Smooth muscle cell (in vitro differentiated cells): ENCODE measurements around the gene NHERF1. TPM values are rescaled to one million over a fixed set of nuclear protein-coding genes. Genes with fewer than 3 reads are reported as not detected.

ENCODE experiments used
- DNase-seq: peaks from one replicate; lab custom pipeline; 2025; ENCODE audit not compliant: unreplicated experiment; lab: John Stamatoyannopoulos, UW
- H2AFZ ChIP-seq: fragments of 200-600 bp; sonication (generic); 2 replicates; pipeline ENCODE4 v1.6.0; 2016; ENCODE audit warnings: antibody characterized with exemption, low read depth, mild to moderate bottlenecking
- H3F3A ChIP-seq: fragments of 200-600 bp; sonication (generic); 2 replicates; pipeline ENCODE4 v1.6.0; 2017; ENCODE audit warnings: antibody characterized with exemption, low read depth
- H3K27ac ChIP-seq: fragments of 200-600 bp; sonication (generic); 2 replicates; pipeline ENCODE4 v1.5.1; 2016; ENCODE audit warnings: low read depth, mild to moderate bottlenecking
- H3K27me3 ChIP-seq: fragments of 200-600 bp; sonication (generic); 2 replicates; pipeline ENCODE4 v1.6.1; 2016; ENCODE audit warnings: low read depth, mild to moderate bottlenecking
- H3K36me3 ChIP-seq: fragments of 200-600 bp; sonication (generic); 2 replicates; pipeline ENCODE4 v1.5.1; 2016; ENCODE audit warnings: low read depth
- H3K4me1 ChIP-seq: fragments of 200-600 bp; sonication (generic); 2 replicates; pipeline ENCODE4 v1.5.1; 2016; ENCODE audit warnings: low read depth
- H3K4me2 ChIP-seq: fragments of 200-600 bp; sonication (generic); 2 replicates; pipeline ENCODE4 v1.6.0; 2016; ENCODE audit warnings: mild to moderate bottlenecking
- H3K4me3 ChIP-seq: fragments of 200-600 bp; sonication (generic); 2 replicates; pipeline ENCODE4 v1.5.1; 2016; ENCODE audit warnings: mild to moderate bottlenecking
- H3K79me2 ChIP-seq: fragments of 200-600 bp; sonication (generic); 2 replicates; pipeline ENCODE4 v1.6.0; 2016; ENCODE audit warnings: low read depth, mild to moderate bottlenecking
- H3K9ac ChIP-seq: fragments of 200-600 bp; sonication (generic); 2 replicates; pipeline ENCODE4 v1.6.0; 2016; ENCODE audit warnings: low read depth
- H3K9me3 ChIP-seq: fragments of 200-600 bp; sonication (generic); replicated peaks from 2 replicates; pipeline ENCODE4 v1.5.1; 2016; ENCODE audit warnings: low read depth
- H4K20me1 ChIP-seq: fragments of 200-600 bp; sonication (generic); 2 replicates; pipeline ENCODE4 v1.6.0; 2016; ENCODE audit warnings: low read depth
- CTCF ChIP-seq: fragments of 200-600 bp; sonication (generic); IDR thresholded peaks from 2 replicates; pipeline ENCODE4 v1.5.1; 2017; ENCODE audit warnings: borderline replicate concordance, mild to moderate bottlenecking, antibody characterized with exemption; ENCODE audit not compliant: insufficient read depth, poor library complexity, severe bottlenecking
- WGBS: methylation state at CpG from one replicate; pipeline ENCODE4 v1.1.7; 2016; ENCODE audit warnings: low lambda C conversion rate; 5-methylcytosine and 5-hydroxymethylcytosine counted together
- polyA plus RNA-seq: library from polyadenylated mRNA; unstranded; fragments of >200 nt; fragmentation: Nextera tagmentation; extraction: Ambion mirVana; gene quantifications from 2 replicates; pipeline ENCODE4 v1.2.1, GENCODE V29; 2016
- total RNA-seq: library from RNA; depleted of rRNA; stranded (reverse); fragments of >200 nt; gene quantifications from 2 replicates; pipeline ENCODE4 v1.2.3, GENCODE V29; 2014

Gene NHERF1
- total and polyA plus RNA-seq, 2 experiments from 2014 or later = 23.2 to 31.9 TPM

GRCh38 chr17:74703311-74703710 lies 45.1 kb upstream of the NHERF1 start:
- Histone ChIP-seq H3K4me2 (no peak overlapping the region), H3K9ac (no peak overlapping the region), H3K79me2 (no peaks in the 10 kb centered on the region), H3K27me3 (peaks cover 15% of the 10 kb centered on the region), H3K36me3 (no peaks in the 10 kb centered on the region), H3K9me3 (no peaks in the 10 kb centered on the region), H3K4me1 (no peaks in the 10 kb centered on the region), H3K27ac (no peak overlapping the region), H4K20me1 (no peaks in the 10 kb centered on the region), H2AFZ (no peak overlapping the region), H3F3A (no peaks in the 10 kb centered on the region), H3K4me3 (no peak overlapping the region)
- WGBS = 46% methylated on average over 2 of the region's 2 CpGs
- no peak for DNase-seq
- no peak for TF ChIP-seq CTCF

DNA sequence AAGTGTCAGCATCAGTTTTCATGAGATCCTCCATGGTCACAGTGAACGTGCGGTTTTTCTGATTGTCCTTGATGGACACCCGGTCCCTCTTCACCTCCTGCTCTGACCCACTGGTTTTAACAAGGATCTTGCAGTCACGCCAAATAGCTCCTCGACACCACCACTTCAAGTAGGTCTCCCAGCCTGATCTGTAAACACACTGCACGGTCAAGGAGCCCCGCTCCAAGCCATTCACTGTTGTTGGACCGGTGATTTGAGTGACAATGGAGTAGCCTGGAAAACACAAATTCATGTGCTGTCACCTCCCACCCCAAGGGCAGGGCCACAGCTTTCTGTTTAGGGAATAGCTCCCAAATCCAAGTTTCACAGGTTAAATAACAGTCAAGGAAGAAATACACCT lies 43.9 kb upstream of the NHERF1 start:
- Histone ChIP-seq H4K20me1 (no peaks in the 10 kb centered on the region), H2AFZ (no peak overlapping the region), H3K27me3 (peaks cover 15% of the 10 kb centered on the region), H3K9ac (no peak overlapping the region), H3K27ac (no peak overlapping the region), H3K4me2 (no peak overlapping the region), H3K4me1 (no peaks in the 10 kb centered on the region), H3F3A (no peaks in the 10 kb centered on the region), H3K9me3 (no peaks in the 10 kb centered on the region), H3K36me3 (no peaks in the 10 kb centered on the region), H3K79me2 (no peaks in the 10 kb centered on the region), H3K4me3 (no peak overlapping the region)
- 90% methylated on average over 8 of the region's 8 CpGs for WGBS
- no peak for DNase-seq
- no peak for TF ChIP-seq CTCF

DNA sequence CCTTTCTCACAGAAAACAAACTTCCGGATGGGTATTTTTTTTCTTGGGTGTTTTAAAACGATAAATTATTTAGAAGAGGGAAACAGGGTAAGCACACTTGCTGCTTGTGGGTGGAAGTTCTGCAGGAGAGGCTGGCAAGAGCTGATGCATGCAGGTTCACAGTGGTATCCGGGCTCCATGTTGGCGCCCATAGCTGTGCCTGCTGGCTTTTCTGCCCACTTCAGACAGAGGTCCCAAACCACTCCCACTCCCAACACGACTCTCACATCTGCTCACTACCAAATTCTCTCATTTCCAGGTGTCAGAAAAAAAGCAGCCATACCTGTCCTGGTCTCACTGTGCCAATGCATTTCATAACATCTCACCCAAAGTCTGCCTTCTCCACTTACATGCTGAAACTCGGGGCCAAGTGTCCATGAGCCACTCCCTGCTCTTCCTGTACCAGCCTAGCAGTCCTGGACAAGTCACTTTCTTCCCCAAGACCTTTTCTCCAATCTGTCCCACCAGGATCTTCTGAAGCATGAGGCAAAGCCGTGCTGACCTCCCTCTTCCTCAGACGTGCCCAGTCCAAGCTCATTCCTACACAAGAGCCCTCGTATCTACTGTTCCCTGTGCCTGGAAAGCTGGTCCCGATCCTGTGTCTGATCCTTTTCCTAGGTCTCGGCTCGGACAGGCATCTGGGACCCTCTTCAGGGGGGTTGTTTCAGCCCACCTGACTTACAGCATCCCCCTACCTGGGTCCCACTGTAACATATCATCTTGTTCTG lies 37.2 kb upstream of the NHERF1 start:
- no peak overlapping the region for H2AFZ ChIP-seq
- no peaks in the 10 kb centered on the region for H3K9me3 ChIP-seq
- H3K4me2 ChIP-seq = no peak overlapping the region
- H3K4me1 ChIP-seq = no peaks in the 10 kb centered on the region
- no peak for DNase-seq
- H4K20me1 ChIP-seq = no peaks in the 10 kb centered on the region
- TF ChIP-seq CTCF = no peak
- H3K79me2 ChIP-seq = no peaks in the 10 kb centered on the region
- H3K9ac ChIP-seq = no peak overlapping the region
- H3K27ac ChIP-seq = no peak overlapping the region
- H3K27me3 ChIP-seq = peaks cover 11% of the 10 kb centered on the region
- no peaks in the 10 kb centered on the region for H3K36me3 ChIP-seq
- no peak overlapping the region for H3K4me3 ChIP-seq
- 85% methylated on average over 12 of the region's 12 CpGs for WGBS
- H3F3A ChIP-seq = no peaks in the 10 kb centered on the region

DNA sequence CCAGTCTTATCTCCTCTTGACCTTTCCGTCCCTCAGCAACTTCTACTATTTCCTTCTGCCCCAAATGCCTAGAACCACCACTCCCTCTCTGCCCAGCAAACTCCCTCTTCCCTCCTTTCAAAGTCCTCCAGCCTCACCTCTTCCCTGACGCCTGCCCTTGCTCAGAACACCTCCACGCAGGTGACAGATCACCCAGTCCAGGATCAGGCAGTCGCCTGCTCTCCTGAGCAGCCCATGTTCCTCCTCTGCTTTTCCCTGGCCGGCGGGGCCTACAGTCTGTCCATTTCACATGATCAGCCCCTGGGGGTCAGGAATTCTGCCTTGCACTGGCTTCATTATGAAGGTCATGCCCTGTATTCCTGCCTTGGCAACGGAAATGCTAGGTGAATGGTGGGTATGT lies 36.1 kb upstream of the NHERF1 start:
- Histone ChIP-seq H4K20me1 (no peaks in the 10 kb centered on the region), H3K9ac (no peak overlapping the region), H3K79me2 (no peaks in the 10 kb centered on the region), H3F3A (no peaks in the 10 kb centered on the region), H2AFZ (no peak overlapping the region), H3K27ac (no peak overlapping the region), H3K4me3 (no peak overlapping the region), H3K27me3 (peaks cover 9% of the 10 kb centered on the region), H3K4me2 (no peak overlapping the region), H3K4me1 (no peaks in the 10 kb centered on the region), H3K36me3 (no peaks in the 10 kb centered on the region), H3K9me3 (no peaks in the 10 kb centered on the region)
- 86% methylated on average over 7 of the region's 7 CpGs for WGBS
- no peak for TF ChIP-seq CTCF
- no peak for DNase-seq
